ENCODE data around the gene TTC12. TPM values are rescaled to one million over a fixed set of nuclear protein-coding genes. Genes with fewer than 3 reads are reported as not detected.
"Not testable (repeated sequence)": the region's sequence is repeated elsewhere in the genome, so short reads cannot be mapped to it uniquely, and the experiment has no call there.

The TTC12 gene
- total and polyA plus RNA-seq, 2 of the 13 experiments (the other 11 are each of a cell fraction or from before 2014, with no cell fraction given) = 5.4 to 11.6 TPM

GRCh38 chr11:113298496-113298895, 15.9 kb upstream of the TTC12 start:
- H3K27me3 ChIP-seq (ENCODE audit: control insufficient read depth in 1 of 2, insufficient read depth in 2 of 2, low read length in 2 of 2); H3K4me3 ChIP-seq (replicated peaks in 1 of 3; ENCODE audit: insufficient read depth in 1 of 3, low read depth in 2 of 3, low read length in 3 of 3); BruUV-seq (replicated peaks); ATAC-seq; H3K27ac ChIP-seq (ENCODE audit: extremely low read length, insufficient read depth, low read length); H3K4me2 ChIP-seq (ENCODE audit: low read depth, low read length); H2AFZ ChIP-seq (ENCODE audit: low read length); intact Hi-C loops (cut with micrococcal nuclease; ENCODE audit: unreplicated experiment); FAIRE-seq; H4K20me1 ChIP-seq (ENCODE audit: insufficient read depth, low read length); H3K36me3 ChIP-seq (replicated peaks in 1 of 2; ENCODE audit: control insufficient read depth in 1 of 2, insufficient read depth in 2 of 2, low read length in 2 of 2); H3K4me1 ChIP-seq (ENCODE audit: insufficient read depth, low read length); CTCF ChIA-PET (ENCODE audit: low intra/inter-chr PET ratio, low total read pairs); H3K9me3 ChIP-seq (ENCODE audit: low read length); H3K9ac ChIP-seq (ENCODE audit: insufficient read depth, low read depth, low read length); POLR2A ChIA-PET; DNase-seq (ENCODE audit: low spot score); H3K79me2 ChIP-seq (ENCODE audit: insufficient read depth, low read length): not testable (repeated sequence)
- in situ Hi-C loops (cut with HindIII; ENCODE audit: extremely low pct_ligation_motif_present, low pct_unique_long_range_greater_than_20kb) = loop anchor here (25.0 kb wide), 1 partner anchor 461 kb away; no protein-coding TSS in a partner anchor
- 16% methylated on average over 3 of the region's 3 CpGs for WGBS (ENCODE audit: low lambda C conversion rate)

GRCh38 chr11:113304916-113305315, 9.5 kb upstream of the TTC12 start:
- no TSS peak for BruUV-seq (replicated peaks)
- Histone ChIP-seq H3K36me3 (replicated peaks in 1 of 2; ENCODE audit: control insufficient read depth in 1 of 2, insufficient read depth in 2 of 2, low read length in 2 of 2) (no peaks in the 10 kb centered on the region), H3K4me3 (replicated peaks in 1 of 3; ENCODE audit: insufficient read depth in 1 of 3, low read depth in 2 of 3, low read length in 3 of 3) (no peak overlapping the region), H2AFZ (ENCODE audit: low read length) (no peak overlapping the region), H3K4me1 (ENCODE audit: insufficient read depth, low read length) (no peaks in the 10 kb centered on the region), H3K27me3 (ENCODE audit: control insufficient read depth in 1 of 2, insufficient read depth in 2 of 2, low read length in 2 of 2) (no peaks in the 10 kb centered on the region), H3K4me2 (ENCODE audit: low read depth, low read length) (no peak overlapping the region), H3K9me3 (ENCODE audit: low read length) (no peaks in the 10 kb centered on the region), H3K27ac (ENCODE audit: extremely low read length, insufficient read depth, low read length) (no peak overlapping the region), H3K9ac (ENCODE audit: insufficient read depth, low read depth, low read length) (no peak overlapping the region), H4K20me1 (ENCODE audit: insufficient read depth, low read length) (no peaks in the 10 kb centered on the region), H3K79me2 (ENCODE audit: insufficient read depth, low read length) (no peaks in the 10 kb centered on the region)
- intact Hi-C loops (cut with micrococcal nuclease; ENCODE audit: unreplicated experiment) (loop anchor here (1.0 kb wide), 3 partner anchors 227 to 491 kb away; no protein-coding TSS in a partner anchor), in situ Hi-C loops (cut with HindIII; ENCODE audit: extremely low pct_ligation_motif_present, low pct_unique_long_range_greater_than_20kb) (loop anchor here (5.0 kb wide), 2 partner anchors 227 to 427 kb away; no protein-coding TSS in a partner anchor)
- POLR2A ChIA-PET = no interaction called here
- TF ChIP-seq ATAD3A (CRISPR knock-in tag; IDR thresholded peaks at IDR 0.05) (no peak), ZBTB4 (CRISPR knock-in tag; IDR thresholded peaks at IDR 0.05; ENCODE audit: borderline replicate concordance) (no peak), BATF2 (CRISPR knock-in tag; IDR thresholded peaks at IDR 0.05) (no peak), SMAD1 (CRISPR knock-in tag; IDR thresholded peaks at IDR 0.05; ENCODE audit: borderline replicate concordance, low read depth) (no peak), NFKB2 (CRISPR knock-in tag; IDR thresholded peaks at IDR 0.05; ENCODE audit: borderline replicate concordance) (no peak), ZNF510 (CRISPR knock-in tag; IDR thresholded peaks at IDR 0.05; ENCODE audit: low read depth) (no peak), ZNF816 (CRISPR knock-in tag; IDR thresholded peaks at IDR 0.05; ENCODE audit: borderline replicate concordance) (no peak), PCBP2 (optimal IDR thresholded peaks at IDR 0.05; ENCODE audit: low read depth, low read length, poor library complexity, severe bottlenecking) (peak; percentile 56), HNRNPK (IDR thresholded peaks at IDR 0.05; ENCODE audit: low read depth, low read length, poor library complexity, severe bottlenecking) (peak; percentile 53), FOXP4 (CRISPR knock-in tag; IDR thresholded peaks at IDR 0.05) (no peak)
- DNase-seq (ENCODE audit: low spot score) (no peak), FAIRE-seq (no peak), ATAC-seq (no peak)
- CTCF ChIA-PET (ENCODE audit: low intra/inter-chr PET ratio, low total read pairs) = interaction anchor here (0.8 to 4.5 kb wide), 3 partner anchors 228 to 491 kb away, joined by 6 to 69 read pairs (median 6); no protein-coding TSS in a partner anchor

Measured in HepG2 (cell line).